ENCODE data around the gene KLF2.
A peak's percentile ranks its signal among the peaks of the same experiment; 100 is the strongest.

KLF2 gene

GRCh38 chr19:16306728-16307402, 17.8 kb upstream of the KLF2 start:
- DNase-seq (ENCODE audit: low read depth in 2 of 2): no peak

- DNase-seq (ENCODE audit: low read depth in 2 of 2): no peak
Measured at GRCh38 chr19:16308081-16308480, 16.5 kb upstream of the KLF2 start.

- DNase-seq (ENCODE audit: low read depth in 2 of 2): no peak
Measured at GRCh38 chr19:16309643-16310042, 15.0 kb upstream of the KLF2 start.

- no peak for DNase-seq (ENCODE audit: low read depth in 2 of 2)
Measured at GRCh38 chr19:16315825-16316505, 8.7 kb upstream of the KLF2 start.

- DNase-seq (ENCODE audit: low read depth in 2 of 2): no peak
Measured at GRCh38 chr19:16316506-16316882, 8.1 kb upstream of the KLF2 start.

- no peak for DNase-seq (ENCODE audit: low read depth in 2 of 2)
Measured at GRCh38 chr19:16319481-16319880, 5.1 kb upstream of the KLF2 start.

GRCh38 chr19:16320987-16321386, 3.6 kb upstream of the KLF2 start:
- no peak for DNase-seq (ENCODE audit: low read depth in 2 of 2)

GRCh38 chr19:16325161-16325527, 518 bp downstream of the KLF2 start:
- DNase-seq (ENCODE audit: low read depth in 2 of 2): no peak

GRCh38 chr19:16325641-16326400, 1.2 kb downstream of the KLF2 start:
- peak in 1 of 2 experiments; percentile 12 for DNase-seq (ENCODE audit: low read depth in 2 of 2)

- DNase-seq (ENCODE audit: low read depth in 2 of 2): no peak
Measured at GRCh38 chr19:16326401-16327168, 2.0 kb downstream of the KLF2 start.

GRCh38 chr19:16327169-16327475, 2.5 kb downstream of the KLF2 start:
- no peak for DNase-seq (ENCODE audit: low read depth in 2 of 2)

- no peak for DNase-seq (ENCODE audit: low read depth in 2 of 2)
Measured at GRCh38 chr19:16327501-16327900, 2.9 kb downstream of the KLF2 start.

- DNase-seq (ENCODE audit: low read depth in 2 of 2): peak in 1 of 2 experiments; percentile 28
Measured at GRCh38 chr19:16327911-16328823, 3.5 kb downstream of the KLF2 start.

- DNase-seq (ENCODE audit: low read depth in 2 of 2): no peak
Measured at GRCh38 chr19:16328824-16329482, 4.3 kb downstream of the KLF2 start.

- DNase-seq (ENCODE audit: low read depth in 2 of 2): peak; percentile 81 to 86
Measured at GRCh38 chr19:16330368-16330801, 5.8 kb downstream of the KLF2 start.

- no peak for DNase-seq (ENCODE audit: low read depth in 2 of 2)
Measured at GRCh38 chr19:16330806-16331690, 6.4 kb downstream of the KLF2 start.

- no peak for DNase-seq (ENCODE audit: low read depth in 2 of 2)
Measured at GRCh38 chr19:16333001-16333586, 8.5 kb downstream of the KLF2 start.

GRCh38 chr19:16334411-16334810, 9.8 kb downstream of the KLF2 start:
- no peak for DNase-seq (ENCODE audit: low read depth in 2 of 2)

- DNase-seq (ENCODE audit: low read depth in 2 of 2): no peak
Measured at GRCh38 chr19:16335226-16335625, 10.6 kb downstream of the KLF2 start.
